GM19238 (cell line): ENCODE results near the gene TBXT.

Experiments
- DNase-seq: peaks from one replicate; pipeline ENCODE4 v3.0.0; 2011; ENCODE audit warnings: low spot score; ENCODE audit not compliant: insufficient read length

TBXT gene

DNA sequence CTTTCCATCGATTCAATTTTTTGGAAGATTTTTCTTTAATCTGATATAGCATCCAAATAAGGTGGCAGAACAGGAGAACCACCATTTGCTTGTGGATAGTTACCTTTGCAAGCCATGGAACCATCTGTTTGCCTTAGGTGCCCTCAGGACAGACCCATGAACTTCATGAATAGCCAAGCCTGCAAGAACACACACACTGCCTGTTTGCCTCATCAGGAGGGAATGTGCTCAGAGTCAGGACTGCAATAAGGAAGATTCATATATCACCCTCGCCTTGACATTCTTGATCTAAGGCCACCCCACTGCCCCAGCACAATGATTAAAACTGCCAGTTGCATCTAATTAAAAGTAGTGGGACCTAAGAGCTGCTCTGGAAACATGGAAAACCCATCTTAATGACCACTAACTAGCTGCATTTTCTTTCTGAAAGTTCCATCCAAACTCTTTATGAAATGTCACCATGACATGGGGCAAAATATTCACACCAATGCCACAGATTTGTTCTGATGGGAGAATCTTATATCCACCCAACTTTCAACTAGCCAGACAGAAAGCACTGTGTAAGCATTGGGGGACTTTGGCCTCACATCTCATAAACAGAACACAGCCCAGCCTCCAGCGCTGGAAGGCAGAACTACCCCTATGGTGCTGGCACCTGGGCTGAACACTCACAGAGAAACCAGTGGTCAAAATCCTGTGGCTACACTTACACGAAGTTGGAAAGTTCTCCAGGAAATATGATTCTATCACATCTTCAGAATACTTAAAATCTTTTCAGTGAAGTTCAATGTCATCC is 48.3 kb downstream of the TBXT start:
- no peak for DNase-seq

DNA sequence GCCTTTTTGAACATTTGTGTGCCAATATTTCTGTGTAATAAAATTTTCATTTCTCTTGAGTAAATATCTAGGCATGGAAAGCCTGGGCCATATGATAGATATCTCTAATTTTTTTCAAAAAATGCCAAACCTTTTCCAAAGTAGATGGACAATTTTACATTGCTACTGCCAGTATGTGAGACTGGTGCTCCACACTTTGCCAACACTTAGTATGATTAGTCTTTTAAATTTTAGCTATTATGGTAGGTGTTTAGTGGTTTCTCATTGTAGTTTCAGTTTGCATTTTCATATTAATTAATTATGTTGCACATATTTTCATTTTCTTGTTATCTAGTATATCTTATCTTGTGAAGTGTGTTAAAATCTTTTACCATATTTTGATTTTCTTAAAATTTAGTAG is 52.0 kb downstream of the TBXT start:
- no peak for DNase-seq

DNA sequence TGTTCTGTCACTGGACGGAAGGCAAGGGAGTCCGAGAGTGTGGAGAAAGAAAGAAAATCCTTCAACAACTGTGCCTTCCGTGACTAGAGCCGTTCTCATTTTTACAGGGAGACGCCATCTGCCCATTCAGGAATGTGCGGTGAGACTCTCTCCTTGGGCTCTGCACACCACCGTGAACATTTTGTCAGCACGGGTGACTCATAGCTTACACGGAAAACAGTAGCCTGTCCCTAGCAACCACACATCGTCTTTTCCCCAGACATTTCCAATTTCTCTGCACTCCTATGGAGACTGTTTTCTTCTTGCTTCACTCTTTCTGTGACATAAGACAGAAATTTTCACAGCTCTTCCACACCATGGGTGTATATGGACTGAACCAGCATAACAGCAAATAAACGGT is 55.1 kb downstream of the TBXT start:
- no peak for DNase-seq

DNA sequence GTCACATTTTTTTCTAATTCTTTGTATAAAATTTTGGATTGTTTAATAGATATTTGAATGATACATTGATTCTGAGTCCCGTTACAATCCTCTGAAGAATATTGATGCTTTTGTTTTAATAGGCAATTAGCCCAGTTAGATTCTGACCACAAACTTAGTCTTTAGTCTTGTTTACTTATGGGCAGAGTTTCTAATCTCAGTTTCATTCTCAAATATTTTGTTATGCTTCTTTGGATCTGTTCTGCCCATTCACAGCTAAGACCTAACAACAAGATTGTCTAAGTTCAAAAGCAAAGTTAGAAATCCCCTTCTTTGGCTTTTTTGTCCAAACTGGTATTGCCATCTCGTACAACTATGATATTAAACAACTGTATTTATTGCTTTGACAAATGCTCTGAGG is 58.0 kb downstream of the TBXT start:
- DNase-seq: no peak
